ENCODE data around the gene STX16.

The STX16 gene

GRCh38 chr20:58660855-58661597 lies 9.9 kb downstream of the STX16 start:
- DNase-seq (ENCODE audit: insufficient read length) = no peak
- TF ChIP-seq POLR2AphosphoS5 (IDR thresholded peaks at IDR 0.05; ENCODE audit: low read depth, low read length) (no peak), POLR2A (IDR thresholded peaks at IDR 0.05; ENCODE audit: low read depth, low read length) (no peak), TAF1 (IDR thresholded peaks at IDR 0.05; ENCODE audit: borderline replicate concordance, low read depth, low read length) (no peak)
- no peak for FAIRE-seq

- TF ChIP-seq POLR2AphosphoS5 (IDR thresholded peaks at IDR 0.05; ENCODE audit: low read depth, low read length) (no peak), TAF1 (IDR thresholded peaks at IDR 0.05; ENCODE audit: borderline replicate concordance, low read depth, low read length) (no peak), POLR2A (IDR thresholded peaks at IDR 0.05; ENCODE audit: low read depth, low read length) (no peak)
- no peak for FAIRE-seq
- no peak for DNase-seq (ENCODE audit: insufficient read length)
Observed at GRCh38 chr20:58661598-58662473, 10.8 kb downstream of the STX16 start.

- no peak for TF ChIP-seq POLR2A (IDR thresholded peaks at IDR 0.05; ENCODE audit: low read depth, low read length)
- no peak for TF ChIP-seq POLR2AphosphoS5 (IDR thresholded peaks at IDR 0.05; ENCODE audit: low read depth, low read length)
- TF ChIP-seq TAF1 (IDR thresholded peaks at IDR 0.05; ENCODE audit: borderline replicate concordance, low read depth, low read length) = no peak
- DNase-seq (ENCODE audit: insufficient read length) (no peak), FAIRE-seq (no peak)
Observed at GRCh38 chr20:58664331-58664730, 13.2 kb downstream of the STX16 start.

GRCh38 chr20:58664883-58665282 lies 13.8 kb downstream of the STX16 start:
- TF ChIP-seq TAF1 (IDR thresholded peaks at IDR 0.05; ENCODE audit: borderline replicate concordance, low read depth, low read length) = no peak
- FAIRE-seq = no peak
- DNase-seq (ENCODE audit: insufficient read length) = no peak

GRCh38 chr20:58665606-58666005 lies 14.5 kb downstream of the STX16 start:
- no peak for TF ChIP-seq TAF1 (IDR thresholded peaks at IDR 0.05; ENCODE audit: borderline replicate concordance, low read depth, low read length)
- TF ChIP-seq POLR2A (IDR thresholded peaks at IDR 0.05; ENCODE audit: low read depth, low read length) = no peak
- TF ChIP-seq POLR2AphosphoS5 (IDR thresholded peaks at IDR 0.05; ENCODE audit: low read depth, low read length) = no peak

GRCh38 chr20:58666702-58667101 lies 15.6 kb downstream of the STX16 start:
- DNase-seq (ENCODE audit: insufficient read length) (no peak), FAIRE-seq (no peak)

More at GRCh38 chr20:58665606-58666005, 14.5 kb downstream of the STX16 start:
- FAIRE-seq (no peak), DNase-seq (ENCODE audit: insufficient read length) (no peak)

GRCh38 chr20:58667975-58668374 lies 16.9 kb downstream of the STX16 start:
- DNase-seq (ENCODE audit: insufficient read length) (no peak), FAIRE-seq (no peak)
- TF ChIP-seq POLR2A (IDR thresholded peaks at IDR 0.05; ENCODE audit: low read depth, low read length) (no peak), TAF1 (IDR thresholded peaks at IDR 0.05; ENCODE audit: borderline replicate concordance, low read depth, low read length) (no peak), POLR2AphosphoS5 (IDR thresholded peaks at IDR 0.05; ENCODE audit: low read depth, low read length) (no peak)

More at GRCh38 chr20:58666702-58667101, 15.6 kb downstream of the STX16 start:
- no peak for TF ChIP-seq TAF1 (IDR thresholded peaks at IDR 0.05; ENCODE audit: borderline replicate concordance, low read depth, low read length)
- TF ChIP-seq POLR2A (IDR thresholded peaks at IDR 0.05; ENCODE audit: low read depth, low read length) = no peak
- TF ChIP-seq POLR2AphosphoS5 (IDR thresholded peaks at IDR 0.05; ENCODE audit: low read depth, low read length) = no peak

GRCh38 chr20:58668901-58669286 lies 17.8 kb downstream of the STX16 start:
- FAIRE-seq (no peak), DNase-seq (ENCODE audit: insufficient read length) (no peak)
- TF ChIP-seq POLR2A (IDR thresholded peaks at IDR 0.05; ENCODE audit: low read depth, low read length) (no peak), POLR2AphosphoS5 (IDR thresholded peaks at IDR 0.05; ENCODE audit: low read depth, low read length) (no peak), TAF1 (IDR thresholded peaks at IDR 0.05; ENCODE audit: borderline replicate concordance, low read depth, low read length) (no peak)

GRCh38 chr20:58669287-58670006 lies 18.4 kb downstream of the STX16 start:
- DNase-seq (ENCODE audit: insufficient read length) (peak; percentile 31), FAIRE-seq (peak; percentile 74)
- TF ChIP-seq TAF1 (IDR thresholded peaks at IDR 0.05; ENCODE audit: borderline replicate concordance, low read depth, low read length) (no peak), POLR2A (IDR thresholded peaks at IDR 0.05; ENCODE audit: low read depth, low read length) (no peak), POLR2AphosphoS5 (IDR thresholded peaks at IDR 0.05; ENCODE audit: low read depth, low read length) (no peak)

- TF ChIP-seq TAF1 (IDR thresholded peaks at IDR 0.05; ENCODE audit: borderline replicate concordance, low read depth, low read length) (no peak), POLR2A (IDR thresholded peaks at IDR 0.05; ENCODE audit: low read depth, low read length) (no peak), POLR2AphosphoS5 (IDR thresholded peaks at IDR 0.05; ENCODE audit: low read depth, low read length) (no peak)
- DNase-seq (ENCODE audit: insufficient read length) (no peak), FAIRE-seq (no peak)
Observed at GRCh38 chr20:58670102-58670501, 19.0 kb downstream of the STX16 start.

GRCh38 chr20:58670659-58671058 lies 19.6 kb downstream of the STX16 start:
- FAIRE-seq (peak; percentile 27), DNase-seq (ENCODE audit: insufficient read length) (no peak)
- TF ChIP-seq POLR2AphosphoS5 (IDR thresholded peaks at IDR 0.05; ENCODE audit: low read depth, low read length) (no peak), TAF1 (IDR thresholded peaks at IDR 0.05; ENCODE audit: borderline replicate concordance, low read depth, low read length) (no peak), POLR2A (IDR thresholded peaks at IDR 0.05; ENCODE audit: low read depth, low read length) (no peak)

Measured in GM12892 (cell line).